B cell (primary cell): Measurements from ENCODE around the gene ATP12A. TPM values are rescaled to one million over a fixed set of nuclear protein-coding genes. Genes with fewer than 3 reads are reported as not detected.
A peak's percentile ranks its signal among the peaks of the same experiment; 100 is the strongest.

ENCODE experiments used
- ATAC-seq: fragments of 200-7000 bp; cut with Tn5 transposase; one replicate; pipeline ENCODE4 v1.10.0; 2021; ENCODE audit warnings: low read depth, mild to moderate bottlenecking, moderate number of reproducible peaks, moderate library complexity
- CTCF ChIA-PET: fragments of 350-600 bp; sonication (Branson Sonifier 250); formaldehyde crosslinking; loops from one replicate; lab custom pipeline; 2021; ENCODE audit warnings: antibody characterized with exemption, inconsistent platforms; lab: Charles Lee
- POLR2A ChIA-PET: fragments of 350-600 bp; sonication (Branson Sonifier 250); formaldehyde crosslinking; loops from one replicate; lab custom pipeline; 2021; ENCODE audit warnings: antibody characterized with exemption; lab: Charles Lee
- DNase-seq: peaks from one replicate; pipeline ENCODE4 v3.0.0; 2013
- H2AFZ ChIP-seq: 2 replicates; pipeline ENCODE4 v1.6.1; 2012; ENCODE audit warnings: mild to moderate bottlenecking, low read depth, low read length; ENCODE audit not compliant: insufficient read depth, poor library complexity, severe bottlenecking
- H3K27ac ChIP-seq, 2 donors: 1 replicate in 1 of 2; 2 replicates in 1 of 2; pipeline ENCODE4 v1.5.1; 2012 to 2013; ENCODE audit warnings: low read length in 2 of 2, mild to moderate bottlenecking in 2 of 2, moderate library complexity in 1 of 2
- H3K27me3 ChIP-seq, 4 experiments: fragments of 200-600 bp in 1 of 4; sonication (generic) in 1 of 4; replicated peaks in 1 of 4; 1 replicate in 2 of 4; 2 replicates in 2 of 4; pipeline versions ENCODE4 v1.6.1 to v1.7.0; 2013 to 2016; ENCODE audit warnings: low read length in 3 of 4, mild to moderate bottlenecking in 2 of 4, mixed read lengths in 1 of 4, moderate library complexity in 1 of 4; ENCODE audit not compliant: insufficient read depth in 4 of 4, control insufficient read depth in 3 of 4; ENCODE audit errors: control extremely low read depth in 1 of 4
- H3K36me3 ChIP-seq, 2 experiments: replicated peaks in 1 of 2; 1 replicate in 1 of 2; 2 replicates in 1 of 2; pipeline versions ENCODE4 v1.6.1 to v1.7.1; 2013; ENCODE audit warnings: low read length in 1 of 2; ENCODE audit not compliant: insufficient read depth in 2 of 2, control insufficient read depth in 1 of 2; ENCODE audit errors: control extremely low read depth in 1 of 2, extremely low read depth in 1 of 2
- H3K4me1 ChIP-seq, 2 donors: fragments of 200-600 bp in 1 of 2; sonication (generic) in 1 of 2; 1 replicate in 1 of 2; 2 replicates in 1 of 2; pipeline versions ENCODE4 v1.5.1 to v1.6.1; 2013 to 2017; ENCODE audit warnings: low read length in 2 of 2; ENCODE audit not compliant: control insufficient read depth in 2 of 2, insufficient read depth in 2 of 2
- H3K4me2 ChIP-seq: replicated peaks from 2 replicates; pipeline ENCODE3; 2012; ENCODE audit warnings: mild to moderate bottlenecking, low read depth, low read length; ENCODE audit not compliant: poor library complexity, severe bottlenecking
- H3K4me3 ChIP-seq, 5 experiments: fragments of 200-600 bp in 1 of 5; sonication (generic) in 1 of 5; 1 replicate in 3 of 5; 2 replicates in 2 of 5; pipeline versions ENCODE4 v1.5.1 to v1.7.0; 2011 to 2016; ENCODE audit warnings: low read length in 4 of 5, mild to moderate bottlenecking in 4 of 5, low read depth in 2 of 5, control low read depth in 1 of 5, moderate library complexity in 1 of 5; ENCODE audit not compliant: insufficient read depth in 1 of 5; ENCODE audit errors: control extremely low read depth in 1 of 5, extremely low read depth in 1 of 5
- H3K79me2 ChIP-seq: fragments of 200-600 bp; sonication (generic); one replicate; pipeline ENCODE4 v1.6.0; 2016; ENCODE audit warnings: low read length; ENCODE audit not compliant: control insufficient read depth, insufficient read depth
- H3K9ac ChIP-seq: fragments of 200-600 bp; sonication (generic); 2 replicates; pipeline ENCODE4 v1.6.1; 2017; ENCODE audit warnings: mild to moderate bottlenecking, low read length, moderate library complexity
- H3K9me3 ChIP-seq, 3 donors: one replicate each; pipeline versions ENCODE4 v1.6.1 to v1.7.1; 2013; ENCODE audit warnings: low read length in 2 of 3; ENCODE audit not compliant: control insufficient read depth in 2 of 3, insufficient read depth in 1 of 3; ENCODE audit errors: control extremely low read depth in 1 of 3
- H4K20me1 ChIP-seq: 2 replicates; pipeline ENCODE4 v1.6.0; 2012; ENCODE audit warnings: mild to moderate bottlenecking, low read length; ENCODE audit not compliant: insufficient read depth, control insufficient read depth, poor library complexity, severe bottlenecking
- H3K27ac Mint-ChIP-seq: one replicate; pipeline ENCODE4 v1.8.0; 2021; ENCODE audit warnings: mixed read lengths
- H3K27me3 Mint-ChIP-seq: one replicate; pipeline ENCODE4 v1.8.0; 2021; ENCODE audit warnings: mixed read lengths
- H3K4me1 Mint-ChIP-seq: one replicate; pipeline ENCODE4 v1.8.0; 2021; ENCODE audit warnings: mixed read lengths
- H3K4me3 Mint-ChIP-seq: one replicate; pipeline ENCODE4 v1.8.0; 2021; ENCODE audit warnings: mixed read lengths
- H3K9me3 Mint-ChIP-seq: one replicate; pipeline ENCODE4 v1.8.0; 2022; ENCODE audit warnings: mixed read lengths; ENCODE audit not compliant: insufficient read depth
- EZH2 ChIP-seq: IDR thresholded peaks from 2 replicates; pipeline ENCODE4 v1.6.1; 2012; ENCODE audit warnings: borderline replicate concordance, low read depth, mild to moderate bottlenecking, moderate library complexity, low read length; ENCODE audit not compliant: insufficient read depth, poor library complexity, severe bottlenecking
- WGBS: methylation state at CpG from one replicate; pipeline ENCODE4 v1.1.5; 2013; ENCODE audit warnings: missing lambda C conversion rate; ENCODE audit not compliant: insufficient coverage; 5-methylcytosine and 5-hydroxymethylcytosine counted together
- intact Hi-C: fragments of 100-400 bp; cut with micrococcal nuclease; formaldehyde crosslinking; loops from one replicate; pipeline ENCODE4 v1.10.0; 2022
- polyA plus RNA-seq: library from polyadenylated mRNA; depleted of rRNA; stranded (reverse); fragments of >200 nt; gene quantifications from 2 replicates; pipeline ENCODE4 v1.2.3, GENCODE V29; 2012
- total RNA-seq, 2 donors: library from RNA; stranded (reverse); fragments of 120-200 nt in 1 of 2; gene quantifications; 1 replicate in 1 of 2; 2 replicates in 1 of 2; pipeline versions ENCODE4 v1.2.3 to v1.2.4, GENCODE V29; 2013 to 2022
- TF ChIP-seq, protein P1 (sequence below): fragments of 200-600 bp; IDR thresholded peaks from one replicate; pipeline ENCODE4 v1.8.0; 2022; ENCODE audit warnings: antibody characterized with exemption, mild to moderate bottlenecking

ATP12A gene
- total and polyA plus RNA-seq, 2 donors (not counting 1 experiment from before 2014, with no cell fraction given), result not detected

DNA sequence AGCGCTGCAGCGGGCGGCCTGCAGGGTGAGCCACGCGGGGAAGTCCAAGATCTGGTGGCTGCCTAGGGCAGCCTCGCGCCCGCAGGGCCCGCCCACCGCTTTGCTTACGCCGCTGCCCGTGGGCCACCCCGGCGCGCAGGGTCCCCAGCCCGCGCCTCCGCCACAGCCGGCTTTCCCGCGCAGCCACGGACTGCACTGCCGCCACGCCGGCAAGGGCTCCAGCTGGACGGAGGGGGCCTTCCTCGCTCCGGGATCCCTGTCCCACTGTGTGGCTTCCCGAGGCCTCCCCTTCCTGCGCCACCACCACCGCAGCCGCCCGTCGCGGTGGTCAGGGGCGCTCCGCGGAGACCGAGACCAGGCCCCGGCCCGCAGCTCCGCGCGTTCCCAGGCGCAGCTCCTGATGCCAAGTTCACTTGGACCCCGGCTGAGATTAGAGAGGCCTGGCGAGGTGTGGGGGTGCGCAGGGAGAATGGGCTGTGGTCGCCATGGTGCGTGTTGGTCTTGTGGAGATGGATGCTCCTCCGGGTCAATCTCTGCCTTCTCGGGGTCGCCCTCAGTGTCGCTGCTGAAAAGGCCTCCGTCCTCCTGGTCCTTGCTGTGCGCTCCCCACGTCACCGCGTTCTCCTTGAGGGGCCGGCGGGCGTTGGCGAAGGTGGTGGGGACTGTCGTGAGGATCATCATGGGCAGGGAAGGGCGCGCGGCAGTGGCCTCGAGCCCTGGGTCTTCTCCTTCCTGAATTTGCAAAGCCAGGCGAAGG lies 65.8 kb downstream of the ATP12A start:
- no peak overlapping the region for H3K27ac Mint-ChIP-seq
- H4K20me1 ChIP-seq, result no peaks in the 10 kb centered on the region
- no peak overlapping the region for H3K9ac ChIP-seq
- peaks cover 12 to 14% of the 10 kb centered on the region in 2 donors for H3K4me1 ChIP-seq
- peaks cover 19% of the 10 kb centered on the region for H3K4me1 Mint-ChIP-seq
- POLR2A ChIA-PET, result no interaction called here
- H3K27me3 Mint-ChIP-seq, result peaks cover 51% of the 10 kb centered on the region
- intact Hi-C loops, result no loop called here
- DNase-seq, result no peak
- no peak overlapping the region for H3K27ac ChIP-seq
- no peak overlapping the region for H3K4me3 Mint-ChIP-seq
- no peak overlapping the region for H2AFZ ChIP-seq
- H3K9me3 ChIP-seq, result no peaks in the 10 kb centered on the region
- H3K9me3 Mint-ChIP-seq, result no peaks in the 10 kb centered on the region
- TF ChIP-seq EZH2, result no peak
- TF ChIP-seq, protein P1, sequence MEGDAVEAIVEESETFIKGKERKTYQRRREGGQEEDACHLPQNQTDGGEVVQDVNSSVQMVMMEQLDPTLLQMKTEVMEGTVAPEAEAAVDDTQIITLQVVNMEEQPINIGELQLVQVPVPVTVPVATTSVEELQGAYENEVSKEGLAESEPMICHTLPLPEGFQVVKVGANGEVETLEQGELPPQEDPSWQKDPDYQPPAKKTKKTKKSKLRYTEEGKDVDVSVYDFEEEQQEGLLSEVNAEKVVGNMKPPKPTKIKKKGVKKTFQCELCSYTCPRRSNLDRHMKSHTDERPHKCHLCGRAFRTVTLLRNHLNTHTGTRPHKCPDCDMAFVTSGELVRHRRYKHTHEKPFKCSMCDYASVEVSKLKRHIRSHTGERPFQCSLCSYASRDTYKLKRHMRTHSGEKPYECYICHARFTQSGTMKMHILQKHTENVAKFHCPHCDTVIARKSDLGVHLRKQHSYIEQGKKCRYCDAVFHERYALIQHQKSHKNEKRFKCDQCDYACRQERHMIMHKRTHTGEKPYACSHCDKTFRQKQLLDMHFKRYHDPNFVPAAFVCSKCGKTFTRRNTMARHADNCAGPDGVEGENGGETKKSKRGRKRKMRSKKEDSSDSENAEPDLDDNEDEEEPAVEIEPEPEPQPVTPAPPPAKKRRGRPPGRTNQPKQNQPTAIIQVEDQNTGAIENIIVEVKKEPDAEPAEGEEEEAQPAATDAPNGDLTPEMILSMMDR, result no peak
- H3K27me3 ChIP-seq, result peaks cover 0 to 21% (median 8%) of the 10 kb centered on the region in 4 experiments
- no peaks in the 10 kb centered on the region for H3K36me3 ChIP-seq
- no peak for ATAC-seq
- no peaks in the 10 kb centered on the region for H3K79me2 ChIP-seq
- CTCF ChIA-PET, result no interaction called here
- peak overlapping the region; percentile 30 for H3K4me2 ChIP-seq
- WGBS, result 5% methylated on average over 69 of the region's 70 CpGs
- no peak overlapping the region for H3K4me3 ChIP-seq

DNA sequence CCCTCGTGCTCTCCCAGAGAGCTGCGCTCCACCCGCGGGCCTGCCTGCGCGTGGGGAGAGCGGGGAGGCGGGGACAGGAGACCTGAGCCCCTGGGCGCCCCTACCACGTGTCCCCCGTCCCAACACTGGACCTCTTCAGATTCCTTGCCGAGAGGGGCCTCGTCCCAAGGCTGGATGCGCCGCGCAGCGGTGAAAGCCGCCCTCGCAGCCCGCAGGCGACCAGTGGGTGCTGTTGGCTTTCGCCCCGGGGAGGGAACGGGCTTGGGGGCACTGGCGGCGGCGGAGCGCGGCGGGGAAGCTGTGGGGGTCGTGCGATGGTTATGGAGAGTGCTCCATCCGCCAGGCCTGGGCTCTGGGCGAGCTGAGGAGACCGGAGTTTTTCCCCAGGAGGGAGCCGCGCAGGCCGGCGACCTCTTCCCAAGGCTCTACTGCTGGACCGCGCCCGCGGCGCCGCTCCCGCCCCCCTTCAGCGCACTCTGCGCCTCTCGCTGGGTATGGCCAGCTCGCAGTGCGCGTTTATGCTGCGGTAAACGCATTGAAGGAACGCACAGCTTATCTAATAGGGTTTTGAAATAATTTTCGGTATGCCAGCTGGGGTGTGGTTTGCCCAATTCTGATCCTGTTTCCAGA lies 66.5 kb downstream of the ATP12A start:
- no peaks in the 10 kb centered on the region for H3K79me2 ChIP-seq
- Mint-ChIP-seq H3K27me3 (peaks cover 57% of the 10 kb centered on the region), H3K9me3 (no peaks in the 10 kb centered on the region), H3K4me3 (peak overlapping the region; percentile 73), H3K27ac (no peak overlapping the region), H3K4me1 (peaks cover 19% of the 10 kb centered on the region)
- 2% methylated on average over 56 of the region's 56 CpGs for WGBS
- no peak overlapping the region for H3K4me3 ChIP-seq
- peak overlapping the region; percentile 46 for H3K4me2 ChIP-seq
- no peaks in the 10 kb centered on the region for H4K20me1 ChIP-seq
- peak overlapping the region; percentile 22 for H2AFZ ChIP-seq
- DNase-seq (no peak), ATAC-seq (no peak)
- CTCF ChIA-PET, result no interaction called here
- peaks cover 12 to 14% of the 10 kb centered on the region in 2 donors for H3K4me1 ChIP-seq
- no peak overlapping the region for H3K9ac ChIP-seq
- POLR2A ChIA-PET, result no interaction called here
- no peak for TF ChIP-seq EZH2
- TF ChIP-seq, protein P1, result no peak
- peaks cover 0 to 21% (median 8%) of the 10 kb centered on the region in 4 experiments for H3K27me3 ChIP-seq
- H3K36me3 ChIP-seq, result no peaks in the 10 kb centered on the region
- no peaks in the 10 kb centered on the region for H3K9me3 ChIP-seq
- intact Hi-C loops, result no loop called here
- no peak overlapping the region for H3K27ac ChIP-seq
